ENCODE results near the gene SLC39A3.

- TF ChIP-seq CTCF (IDR thresholded peaks at IDR 0.05 in 2 of 3, conservative IDR thresholded peaks at IDR 0.05 in 1 of 3; ENCODE audit: borderline replicate concordance in 1 of 3, insufficient read depth in 1 of 3, low read depth in 2 of 3, low read length in 2 of 3) (no peak), EZH2 (IDR thresholded peaks at IDR 0.05) (no peak), POLR2AphosphoS5 (IDR thresholded peaks at IDR 0.05; ENCODE audit: low read depth, low read length) (no peak), REST (IDR thresholded peaks at IDR 0.05; ENCODE audit: low read depth) (no peak), ZNF274 (IDR thresholded peaks at IDR 0.05; ENCODE audit: low read depth, low read length) (no peak), MAX (IDR thresholded peaks at IDR 0.05) (no peak), POLR2A (IDR thresholded peaks at IDR 0.05; ENCODE audit: borderline replicate concordance, extremely low read depth, insufficient read depth, insufficient read length) (no peak), SIN3A (IDR thresholded peaks at IDR 0.05; ENCODE audit: low read depth) (no peak)
Observed at GRCh38 chr19:2764945-2765344, 25.1 kb upstream of the SLC39A3 start.

Data from HCT116 (cell line).